IMR-90 (cell line): ENCODE results near the gene CUX1. TPM values are rescaled to one million over a fixed set of nuclear protein-coding genes. Genes with fewer than 3 reads are reported as not detected.

ENCODE experiments used
- ATAC-seq: fragments of 200-7000 bp; cut with Tn5 transposase; 2 replicates; pipeline ENCODE4 v1.9.1; 2020; ENCODE audit warnings: low read depth, mild to moderate bottlenecking, moderate library complexity
- BruUV-seq: library from RNA; stranded (reverse); fragments of 400-500 nt; replicated peaks from 2 replicates; lab custom pipeline; 2021; lab: Mats Ljungman, UMichigan
- CTCF ChIA-PET: fragments of 300-600 bp; formaldehyde crosslinking; extraction: SDS; loops from one replicate; lab custom pipeline; 2021; ENCODE audit warnings: antibody characterized with exemption; lab: Yijun Ruan, JAX
- POLR2A ChIA-PET: fragments of 300-600 bp; sonication (Branson Sonifier 250); formaldehyde crosslinking; loops from one replicate; lab custom pipeline; 2022; ENCODE audit warnings: antibody characterized with exemption; ENCODE audit not compliant: unreplicated experiment; lab: Charles Lee
- DNase-seq: peaks from one replicate; pipeline ENCODE4 v3.0.0; 2013
- H2AFZ ChIP-seq: replicated peaks from 2 replicates; pipeline ENCODE3; 2013; ENCODE audit warnings: low read length, mild to moderate bottlenecking; ENCODE audit not compliant: poor library complexity
- H2AK5ac ChIP-seq: 2 replicates; pipeline ENCODE4 v1.6.1; 2013; ENCODE audit warnings: low read depth, low read length, inconsistent platforms
- H2AK9ac ChIP-seq: replicated peaks from 2 replicates; pipeline ENCODE3; 2013; ENCODE audit warnings: mild to moderate bottlenecking, low read depth, low read length, moderate library complexity; ENCODE audit not compliant: poor library complexity
- H2BK120ac ChIP-seq: 2 replicates; pipeline ENCODE4 v1.6.1; 2013; ENCODE audit warnings: low read depth, low read length, inconsistent platforms
- H2BK15ac ChIP-seq: 3 replicates; pipeline ENCODE4 v1.6.1; 2013; ENCODE audit warnings: low read depth, low read length, inconsistent platforms
- H2BK20ac ChIP-seq: 2 replicates; pipeline ENCODE4 v1.6.1; 2013; ENCODE audit warnings: low read depth, mild to moderate bottlenecking, inconsistent platforms, low read length, moderate library complexity
- H2BK5ac ChIP-seq: 2 replicates; pipeline ENCODE4 v1.6.1; 2013; ENCODE audit warnings: mild to moderate bottlenecking, low read depth, low read length, inconsistent platforms; ENCODE audit not compliant: poor library complexity, severe bottlenecking
- H3K14ac ChIP-seq: replicated peaks from 2 replicates; pipeline ENCODE4 v1.6.1; 2013; ENCODE audit warnings: low read depth, low read length, inconsistent platforms
- H3K18ac ChIP-seq: 2 replicates; pipeline ENCODE4 v1.6.1; 2013; ENCODE audit warnings: low read depth, low read length, control low read depth
- H3K23ac ChIP-seq: 2 replicates; pipeline ENCODE4 v1.6.1; 2013; ENCODE audit warnings: low read depth, low read length, inconsistent platforms
- H3K27ac ChIP-seq: 2 replicates; pipeline ENCODE4 v1.5.1; 2013; ENCODE audit warnings: mild to moderate bottlenecking, control low read depth, low read length; ENCODE audit not compliant: insufficient read depth
- H3K27me3 ChIP-seq: 2 replicates; pipeline ENCODE4 v1.6.1; 2013; ENCODE audit warnings: low read length; ENCODE audit not compliant: control insufficient read depth, insufficient read depth
- H3K36me3 ChIP-seq: 2 replicates; pipeline ENCODE4 v1.6.1; 2013; ENCODE audit warnings: low read length, mixed read lengths; ENCODE audit not compliant: control insufficient read depth, insufficient read depth
- H3K4ac ChIP-seq: 2 replicates; pipeline ENCODE4 v1.6.1; 2013; ENCODE audit warnings: low read depth, low read length, inconsistent platforms
- H3K4me1 ChIP-seq: 2 replicates; pipeline ENCODE4 v1.6.1; 2013; ENCODE audit warnings: low read length, mixed read lengths; ENCODE audit not compliant: control insufficient read depth, insufficient read depth
- H3K4me2 ChIP-seq: 2 replicates; pipeline ENCODE4 v1.6.1; 2013; ENCODE audit warnings: low read depth, mild to moderate bottlenecking, control low read depth, low read length, moderate library complexity
- H3K4me3 ChIP-seq: 2 replicates; pipeline ENCODE4 v1.5.1; 2013; ENCODE audit warnings: low read depth, mild to moderate bottlenecking, control low read depth, low read length, moderate library complexity; ENCODE audit not compliant: insufficient read depth
- H3K56ac ChIP-seq: 2 replicates; pipeline ENCODE4 v1.6.1; 2013; ENCODE audit warnings: low read length, inconsistent platforms; ENCODE audit not compliant: insufficient read depth; ENCODE audit errors: extremely low read depth
- H3K79me1 ChIP-seq, 2 experiments: 2 replicates each; pipeline ENCODE4 v1.6.1; 2013; ENCODE audit warnings: low read length in 2 of 2, inconsistent platforms in 1 of 2, low read depth in 1 of 2
- H3K9ac ChIP-seq: 2 replicates; pipeline ENCODE4 v1.6.1; 2013; ENCODE audit warnings: low read depth, low read length, control low read depth
- H3K9me1 ChIP-seq: 2 replicates; pipeline ENCODE4 v1.6.1; 2013; ENCODE audit warnings: low read length, inconsistent platforms; ENCODE audit not compliant: insufficient read depth
- H3K9me3 ChIP-seq: 2 replicates; pipeline ENCODE4 v1.6.1; 2013; ENCODE audit warnings: low read length; ENCODE audit not compliant: control insufficient read depth, insufficient read depth
- H4K20me1 ChIP-seq: 2 replicates; pipeline ENCODE4 v1.6.1; 2013; ENCODE audit warnings: low read length, inconsistent platforms; ENCODE audit not compliant: insufficient read depth
- H4K5ac ChIP-seq: 2 replicates; pipeline ENCODE4 v1.6.1; 2013; ENCODE audit warnings: mild to moderate bottlenecking, low read depth, low read length, control low read depth
- H4K8ac ChIP-seq, 2 experiments: 2 replicates each; pipeline ENCODE4 v1.6.1; 2013; ENCODE audit warnings: low read depth in 2 of 2, low read length in 2 of 2, control low read depth in 1 of 2, inconsistent platforms in 1 of 2
- H4K91ac ChIP-seq: 2 replicates; pipeline ENCODE4 v1.6.1; 2013; ENCODE audit warnings: low read depth, low read length, inconsistent platforms; ENCODE audit not compliant: insufficient read depth
- BHLHE40 ChIP-seq: fragments of 150-350 bp; IDR thresholded peaks from 2 replicates; pipeline ENCODE4 v1.6.1; 2016; ENCODE audit warnings: mild to moderate bottlenecking, low read depth, low read length
- CEBPB ChIP-seq: IDR thresholded peaks from 2 replicates; pipeline ENCODE4 v1.6.1; 2012; ENCODE audit warnings: low read depth, low read length, improper control_type of control experiment
- NFE2L2 ChIP-seq: fragments of 150-350 bp; IDR thresholded peaks from 2 replicates; pipeline ENCODE4 v1.6.1; 2016; ENCODE audit warnings: low read depth, mild to moderate bottlenecking, low read length
- RFX5 ChIP-seq: IDR thresholded peaks from 2 replicates; pipeline ENCODE4 v1.8.0; 2012; ENCODE audit warnings: low read depth, mild to moderate bottlenecking, low read length, moderate library complexity
- WGBS, 2 experiments: methylation state at CpG; one replicate each; pipeline versions ENCODE4 v1.1.5 to v1.1.7; 2013; ENCODE audit warnings: missing lambda C conversion rate in 2 of 2; ENCODE audit not compliant: insufficient read length in 1 of 2; ENCODE audit errors: extremely low coverage in 2 of 2; 5-methylcytosine and 5-hydroxymethylcytosine counted together
- dilution Hi-C: fragments of 300-500 bp; cut with HindIII; formaldehyde crosslinking; loops from one replicate; pipeline ENCODE4 v1.14.3; 2018; ENCODE audit warnings: low sequenced_read_pairs; ENCODE audit not compliant: unreplicated experiment
- in situ Hi-C: fragments of 300-500 bp; cut with MboI; formaldehyde crosslinking; loops from 3 replicates; pipeline ENCODE4 v1.14.3; 2019; ENCODE audit warnings: low sequenced_read_pairs, inconsistent platforms, mixed read lengths
- intact Hi-C: fragments of 100-400 bp; cut with micrococcal nuclease; formaldehyde crosslinking; loops from 2 replicates; pipeline ENCODE4 v1.10.0; 2022
- polyA plus RNA-seq, 3 experiments: library from polyadenylated mRNA; depleted of rRNA; stranded (reverse); fragments of >200 nt; gene quantifications; 2 replicates each; pipeline ENCODE4 v1.2.3, GENCODE V29; 2012; ENCODE audit warnings: low replicate concordance in 1 of 3
- total RNA-seq: library from RNA; depleted of rRNA; stranded (reverse); fragments of >200 nt; gene quantifications from 2 replicates; pipeline ENCODE4 v1.2.3, GENCODE V29; 2012
- TF ChIP-seq, protein P1 (sequence below): fragments of 150-350 bp; IDR thresholded peaks from 2 replicates; pipeline ENCODE4 v1.6.1; 2016; ENCODE audit warnings: low read depth, mild to moderate bottlenecking, low read length, moderate library complexity, borderline replicate concordance

CUX1 gene
- total and polyA plus RNA-seq, 2 of the 4 experiments (the other 2 are of a cell fraction), result 19.7 to 46.4 TPM

DNA sequence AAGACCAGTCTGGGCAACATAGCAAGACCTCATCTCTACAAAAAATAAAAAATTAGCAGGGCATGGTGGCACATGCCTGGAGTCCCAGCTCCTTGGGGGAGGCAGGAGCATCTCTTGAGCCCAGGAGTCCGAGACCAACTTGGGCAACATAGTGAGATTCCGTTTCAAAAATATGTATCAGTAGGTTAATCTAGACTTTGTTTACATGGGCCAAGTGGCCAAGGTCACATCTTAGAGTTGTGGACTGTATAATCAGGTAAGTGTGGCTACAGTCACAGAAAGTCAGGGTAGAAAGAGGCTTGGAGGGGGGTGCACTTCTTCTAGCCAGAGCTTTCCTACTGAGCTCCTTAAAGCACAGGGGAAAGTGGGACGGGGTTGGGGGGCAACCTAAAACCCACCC, 174.4 kb downstream of the CUX1 start:
- H3K27me3 ChIP-seq, result no peaks in the 10 kb centered on the region
- no peak for TF ChIP-seq NFE2L2
- TF ChIP-seq CEBPB, result no peak
- TF ChIP-seq, protein P1, sequence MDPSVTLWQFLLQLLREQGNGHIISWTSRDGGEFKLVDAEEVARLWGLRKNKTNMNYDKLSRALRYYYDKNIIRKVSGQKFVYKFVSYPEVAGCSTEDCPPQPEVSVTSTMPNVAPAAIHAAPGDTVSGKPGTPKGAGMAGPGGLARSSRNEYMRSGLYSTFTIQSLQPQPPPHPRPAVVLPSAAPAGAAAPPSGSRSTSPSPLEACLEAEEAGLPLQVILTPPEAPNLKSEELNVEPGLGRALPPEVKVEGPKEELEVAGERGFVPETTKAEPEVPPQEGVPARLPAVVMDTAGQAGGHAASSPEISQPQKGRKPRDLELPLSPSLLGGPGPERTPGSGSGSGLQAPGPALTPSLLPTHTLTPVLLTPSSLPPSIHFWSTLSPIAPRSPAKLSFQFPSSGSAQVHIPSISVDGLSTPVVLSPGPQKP, result no peak
- TF ChIP-seq RFX5, result no peak
- no peak for TF ChIP-seq BHLHE40
- dilution Hi-C loops (no loop called here), in situ Hi-C loops (no loop called here), intact Hi-C loops (no loop called here)
- H3K36me3 ChIP-seq, result no peaks in the 10 kb centered on the region; the same call in none of the 2 replicates
- no peak overlapping the region for H4K5ac ChIP-seq
- H2BK5ac ChIP-seq, result no peak overlapping the region
- H3K23ac ChIP-seq, result no peak overlapping the region
- no peak overlapping the region for H3K14ac ChIP-seq
- H4K91ac ChIP-seq, result no peak overlapping the region
- CTCF ChIA-PET, result no interaction called here
- H3K9me1 ChIP-seq, result peaks cover 11% of the 10 kb centered on the region
- H3K18ac ChIP-seq, result no peak overlapping the region
- no peak overlapping the region for H4K8ac ChIP-seq
- no peak overlapping the region for H3K4me2 ChIP-seq
- no peak overlapping the region for H2AK5ac ChIP-seq
- no peak overlapping the region for H2AK9ac ChIP-seq
- no peaks in the 10 kb centered on the region for H3K9me3 ChIP-seq
- no peak overlapping the region for H3K4ac ChIP-seq
- POLR2A ChIA-PET, result no interaction called here
- no peak overlapping the region for H2BK120ac ChIP-seq
- no peak overlapping the region for H3K27ac ChIP-seq
- H2BK15ac ChIP-seq, result no peak overlapping the region
- WGBS, 2 experiments, result 83% methylated on average over 2 of the region's 3 CpGs; no CpG with 5 or more reads in 1 of the 2 experiments
- no peak overlapping the region for H3K9ac ChIP-seq
- no peak overlapping the region for H2BK20ac ChIP-seq
- H3K56ac ChIP-seq, result no peak overlapping the region
- peaks cover 22% of the 10 kb centered on the region for H4K20me1 ChIP-seq
- no peak for ATAC-seq
- no TSS peak for BruUV-seq
- H3K4me1 ChIP-seq, result peaks cover 2% of the 10 kb centered on the region; the same call in 1 of the 2 replicates
- H2AFZ ChIP-seq, result no peak overlapping the region
- no peak overlapping the region for H3K4me3 ChIP-seq
- H3K79me1 ChIP-seq, result peaks cover 27 to 46% of the 10 kb centered on the region in 2 experiments
- DNase-seq, result no peak
